HG02588 (cell line): ENCODE data around the gene PAFAH1B1.
"Not testable (repeated sequence)": the region's sequence is repeated elsewhere in the genome, so short reads cannot be mapped to it uniquely, and the experiment has no call there.

Experiments
- ATAC-seq: cut with Tn5 transposase; IDR thresholded peaks from one replicate; pipeline ENCODE4 v1.9.1; 2021; ENCODE audit warnings: mild to moderate bottlenecking, moderate library complexity; ENCODE audit not compliant: unreplicated experiment

The PAFAH1B1 gene

GRCh38 chr17:2687074-2687418 is 93.6 kb downstream of the PAFAH1B1 start:
- ATAC-seq, result no peak

DNA sequence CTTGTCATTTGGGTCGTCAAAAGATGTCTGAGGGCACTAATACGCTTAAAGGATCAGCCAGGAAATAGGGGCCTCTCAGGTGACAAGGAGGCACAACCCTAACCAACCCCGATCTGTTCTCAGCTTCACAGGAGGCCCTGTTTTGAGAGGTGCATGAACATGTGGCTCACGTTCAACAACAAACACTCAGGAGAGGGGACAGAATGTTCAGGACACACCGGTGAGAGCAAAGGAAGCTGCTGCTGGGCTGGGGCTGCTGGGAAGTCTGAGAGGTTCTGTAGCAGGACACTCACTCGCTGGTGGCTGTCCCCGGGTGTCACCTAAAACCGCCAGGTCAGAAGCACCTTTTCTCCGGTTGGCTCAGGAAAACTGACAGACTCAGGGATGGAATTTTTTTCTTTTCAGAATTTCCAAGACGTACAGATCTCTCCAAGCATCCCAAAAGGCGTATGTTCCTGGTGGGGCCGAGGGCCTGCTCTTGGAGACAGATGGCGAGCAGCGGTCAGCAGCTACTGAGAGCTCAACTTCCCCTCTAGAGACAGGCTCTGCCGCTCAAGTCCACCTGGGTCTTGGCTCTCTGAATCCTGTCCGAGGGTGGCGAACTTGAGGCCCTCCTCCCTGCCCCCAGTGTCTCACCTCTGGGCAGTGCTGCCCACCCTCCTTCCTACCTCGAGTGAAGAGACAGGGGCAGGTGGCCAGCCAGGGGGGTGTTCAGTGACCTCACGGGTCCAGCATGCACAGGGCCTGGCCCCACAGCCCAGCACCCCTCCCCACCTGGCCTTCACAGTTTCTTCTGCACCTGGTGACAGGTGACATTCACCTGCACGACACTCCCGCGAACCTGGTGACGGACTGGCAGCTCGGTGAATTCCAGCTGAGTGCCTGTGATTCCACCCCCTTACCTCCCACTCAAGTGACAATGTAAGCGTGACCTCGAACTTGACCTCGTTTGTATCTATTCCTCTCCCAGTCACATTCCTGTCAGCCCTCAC is 95.2 kb downstream of the PAFAH1B1 start:
- ATAC-seq, result no peak

DNA sequence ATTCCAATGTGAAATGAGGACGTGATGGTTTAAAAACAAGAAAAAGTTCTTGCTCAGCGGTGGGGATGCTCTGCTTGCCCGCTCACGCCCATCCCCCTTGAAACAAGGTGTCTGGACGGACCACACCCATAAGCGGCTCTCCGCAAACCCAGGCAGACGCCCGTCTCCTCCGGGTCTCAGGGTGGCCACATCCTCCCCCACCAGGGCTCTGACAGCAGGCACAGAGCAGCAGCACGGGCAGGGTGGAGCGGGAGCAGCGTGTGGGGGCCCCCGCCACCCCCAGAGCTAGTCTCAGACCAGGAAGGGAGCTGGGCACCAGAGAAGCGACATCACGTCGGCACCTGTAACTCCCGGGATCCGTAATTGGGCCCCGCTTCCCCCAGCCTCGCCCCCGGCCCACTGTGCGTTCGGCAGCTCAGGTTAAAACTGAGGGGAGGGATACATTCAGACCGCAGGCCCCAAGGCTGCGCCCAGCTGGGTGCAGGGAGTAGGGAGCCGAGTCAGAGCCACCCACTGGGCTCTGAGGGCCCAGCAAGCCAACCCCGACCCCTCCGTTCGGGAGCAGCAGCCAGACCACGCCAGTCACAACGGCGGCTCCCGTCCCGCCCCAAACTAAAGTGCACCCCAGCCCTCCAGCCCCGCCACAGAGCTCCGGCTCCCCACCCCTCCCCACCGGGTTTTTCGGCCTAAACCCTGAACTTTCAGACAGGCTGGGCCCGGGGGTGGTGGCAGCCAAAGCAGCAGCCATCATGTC is 96.1 kb downstream of the PAFAH1B1 start:
- ATAC-seq, result no peak

DNA sequence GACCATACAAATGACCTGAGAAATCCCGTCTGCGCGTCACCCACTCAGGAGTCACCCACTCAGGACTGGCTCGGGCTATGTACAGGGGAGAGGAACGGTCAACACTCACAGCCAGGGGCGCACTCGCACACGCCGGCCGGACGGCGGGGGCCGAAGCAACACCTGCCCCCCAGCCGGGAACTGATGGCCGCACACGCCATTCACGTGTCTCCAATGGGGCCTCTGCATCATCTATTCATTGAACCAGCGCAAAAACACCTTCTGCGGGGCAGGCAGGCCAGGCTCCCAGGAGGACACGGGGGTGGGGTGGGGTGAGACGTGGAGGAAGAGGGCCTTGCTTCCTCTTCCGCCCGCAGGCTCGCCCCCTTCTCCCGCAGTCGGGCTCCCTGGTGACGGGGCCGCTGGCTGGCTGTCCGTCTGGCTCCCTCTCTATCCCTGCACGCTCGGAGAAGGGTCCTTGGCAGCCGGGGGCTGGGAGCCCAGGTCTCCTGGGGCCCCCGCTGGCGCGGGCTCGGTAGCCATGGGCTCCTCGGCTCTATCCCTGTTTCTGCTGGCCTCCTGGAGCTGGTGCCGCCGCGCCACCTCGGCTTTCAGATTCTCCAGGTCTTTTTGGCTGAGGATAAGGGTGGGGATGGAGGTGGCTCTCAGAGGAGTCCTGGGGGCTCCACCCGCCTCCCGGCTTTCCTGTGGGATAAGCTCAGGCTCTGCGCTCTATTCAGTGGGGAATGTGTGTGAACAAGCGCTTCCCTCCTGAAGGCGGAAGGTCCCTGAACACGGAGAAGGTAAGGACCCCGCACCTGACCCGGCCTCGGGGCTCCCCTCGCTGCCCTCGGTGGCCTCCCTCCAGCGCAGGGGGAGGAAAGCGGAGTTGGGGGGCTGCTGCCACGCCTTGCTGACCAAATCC is 97.0 kb downstream of the PAFAH1B1 start:
- no peak for ATAC-seq

DNA sequence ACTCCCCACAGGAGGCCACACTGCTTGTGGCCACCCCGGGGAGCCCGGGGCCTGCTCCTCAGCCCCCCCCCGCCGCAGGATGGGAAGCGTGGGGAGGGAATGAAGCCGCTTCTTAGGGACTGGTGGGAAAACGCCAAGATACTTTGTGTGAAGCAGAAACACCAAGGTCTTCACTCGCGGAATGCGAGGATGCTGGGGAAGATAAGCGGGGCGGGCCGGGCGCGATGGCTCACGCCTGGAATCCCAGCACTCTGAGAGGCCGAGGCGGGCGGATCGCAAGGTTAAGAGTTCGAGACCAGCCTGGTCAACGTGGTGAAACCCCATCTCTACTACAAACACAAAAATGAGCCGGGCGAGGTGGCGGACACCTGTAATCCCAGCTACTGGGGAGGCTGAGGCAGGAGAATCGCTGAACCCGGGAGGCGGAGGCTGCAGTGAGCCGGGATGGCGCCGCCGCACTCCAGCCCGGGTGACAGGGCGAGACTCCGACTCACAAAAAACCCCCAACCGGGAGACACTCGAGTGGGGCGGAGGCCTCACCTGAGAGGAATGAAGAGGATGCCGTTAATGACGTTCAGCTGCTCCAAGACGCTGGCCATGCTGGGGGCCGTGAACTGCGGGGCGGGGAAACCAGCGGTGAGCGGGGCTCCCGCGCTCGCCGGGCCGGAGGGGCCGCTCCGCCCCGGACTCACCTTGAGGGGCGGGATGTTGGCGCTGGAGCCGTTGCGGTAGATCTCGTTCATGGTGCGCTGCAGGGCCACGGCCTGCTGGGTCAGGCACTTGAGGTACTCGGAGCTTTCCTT is 97.8 kb downstream of the PAFAH1B1 start:
- ATAC-seq, result no peak

DNA sequence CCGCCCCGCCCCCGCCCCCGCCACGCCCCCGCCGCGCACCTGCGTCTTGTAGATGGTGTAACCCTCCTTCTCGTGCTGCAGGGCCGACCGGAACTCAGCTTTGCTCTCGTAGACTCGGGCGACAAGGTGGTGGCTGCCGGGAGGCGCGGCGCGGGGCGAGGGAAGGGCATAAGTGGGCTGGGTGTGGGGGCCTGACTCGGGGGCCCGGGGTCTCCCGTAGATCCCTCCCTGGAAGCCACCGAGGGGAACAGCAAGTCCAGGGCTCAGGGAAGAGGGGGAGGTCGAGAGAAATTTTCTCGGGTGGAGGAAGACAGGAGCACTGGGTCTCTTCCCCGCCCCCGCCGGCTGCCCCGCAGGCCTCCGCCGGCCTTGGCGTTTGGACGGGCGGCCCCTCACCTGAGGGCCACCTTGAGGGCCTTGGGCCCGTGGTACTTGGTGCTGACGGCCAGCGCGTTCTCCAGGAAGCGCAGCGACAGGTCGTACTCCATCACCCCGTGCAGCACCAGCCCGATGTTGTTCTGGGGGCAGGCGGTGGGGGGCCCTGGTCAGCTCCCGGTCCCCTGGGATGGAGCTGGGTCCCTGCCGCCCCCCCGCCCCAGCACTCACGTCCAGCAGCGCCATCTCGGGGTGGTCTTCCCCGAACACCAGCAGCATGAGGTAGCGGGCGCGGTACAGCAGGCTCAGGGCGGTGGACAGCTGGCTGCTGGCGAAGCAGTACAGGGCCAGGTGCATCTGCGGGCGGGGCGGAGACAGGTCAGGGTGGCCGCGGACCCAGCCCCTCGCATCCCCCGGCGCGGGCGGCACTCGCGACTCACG is 98.7 kb downstream of the PAFAH1B1 start:
- no peak for ATAC-seq

GRCh38 chr17:2692781-2693135 is 99.3 kb downstream of the PAFAH1B1 start:
- no peak for ATAC-seq

- ATAC-seq, result no peak
Observed at GRCh38 chr17:2693561-2694380, 100.3 kb downstream of the PAFAH1B1 start.

DNA sequence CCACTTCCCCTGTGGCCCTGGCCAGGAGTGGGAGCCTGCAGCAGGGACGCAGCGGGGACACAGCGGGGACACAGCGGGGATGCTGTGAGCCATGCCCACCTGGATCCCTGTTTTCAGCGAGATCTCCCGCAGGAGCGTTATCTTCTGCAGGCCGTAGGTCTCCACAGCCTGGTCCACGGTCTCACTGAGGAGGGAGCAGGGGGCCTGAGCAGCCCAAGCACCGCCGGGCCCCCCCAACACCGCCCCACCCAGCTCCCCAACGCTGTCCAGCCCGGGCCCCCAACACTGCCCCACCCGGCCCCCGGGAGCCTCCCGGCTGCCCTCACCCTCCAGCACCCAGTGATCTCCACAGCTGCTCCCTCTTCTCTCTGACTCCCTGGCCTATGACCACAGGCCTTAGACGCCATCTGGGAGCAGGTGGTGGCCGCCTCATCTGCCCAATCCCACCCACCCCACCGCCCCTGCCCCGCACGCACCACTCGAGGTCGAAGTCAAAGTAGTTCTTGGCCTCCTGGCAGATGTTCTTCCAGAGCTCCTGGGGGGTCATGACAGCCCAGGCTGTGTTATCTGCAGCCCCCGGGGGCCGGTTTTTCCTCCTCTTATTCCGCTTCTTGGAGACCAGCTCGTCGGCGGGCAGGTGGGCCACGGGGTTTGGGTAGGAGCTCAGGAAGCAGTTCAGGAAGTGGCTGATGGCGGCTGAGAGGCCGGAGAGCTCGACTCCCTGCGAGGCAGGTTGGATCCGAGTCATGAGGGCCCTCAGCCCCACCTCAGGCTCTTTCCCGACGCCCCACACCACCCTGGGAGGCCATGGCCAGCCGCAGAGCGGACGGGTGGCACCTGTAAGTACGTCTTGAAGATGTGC is 101.2 kb downstream of the PAFAH1B1 start:
- no peak for ATAC-seq

DNA sequence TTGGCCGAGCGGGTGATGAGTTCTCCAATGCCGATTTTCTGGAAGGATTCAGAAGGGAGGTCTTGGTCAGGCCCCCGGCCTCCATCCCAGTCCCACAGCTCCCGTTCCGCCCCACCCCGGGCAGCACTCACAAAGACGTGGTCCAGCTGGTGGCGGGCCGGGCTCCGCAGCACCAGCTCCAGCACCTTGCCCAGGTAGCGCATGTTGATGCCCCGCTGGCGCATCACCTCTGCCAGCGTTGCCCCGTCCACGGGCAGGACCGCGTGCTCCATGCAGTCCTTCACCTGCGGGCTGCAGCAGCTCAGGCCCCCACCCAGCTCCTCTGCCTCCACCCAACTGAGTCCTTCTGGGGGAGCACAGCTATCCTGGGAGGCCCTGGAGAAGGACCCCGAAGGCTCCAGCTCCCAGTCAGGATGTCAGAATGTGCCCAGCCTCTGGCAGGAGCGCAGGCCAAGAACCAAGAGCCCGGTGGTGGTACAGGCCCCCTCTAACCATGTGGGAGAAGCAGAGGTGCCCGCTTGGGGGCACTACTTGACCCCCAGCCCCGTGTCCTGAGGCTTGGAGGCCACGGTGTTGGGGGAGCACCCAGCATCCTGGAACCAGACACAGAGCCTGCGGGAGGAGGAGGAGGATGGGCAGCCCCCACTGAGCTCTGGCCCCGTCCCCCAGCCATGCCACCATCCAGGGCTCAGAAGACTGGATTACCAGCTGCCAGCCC is 101.9 kb downstream of the PAFAH1B1 start:
- no peak for ATAC-seq

GRCh38 chr17:2695961-2696760 is 102.7 kb downstream of the PAFAH1B1 start:
- no peak for ATAC-seq

- no peak for ATAC-seq
Observed at GRCh38 chr17:2697611-2698162, 104.2 kb downstream of the PAFAH1B1 start.

GRCh38 chr17:2699216-2699805 is 105.9 kb downstream of the PAFAH1B1 start:
- not testable (repeated sequence) for ATAC-seq

DNA sequence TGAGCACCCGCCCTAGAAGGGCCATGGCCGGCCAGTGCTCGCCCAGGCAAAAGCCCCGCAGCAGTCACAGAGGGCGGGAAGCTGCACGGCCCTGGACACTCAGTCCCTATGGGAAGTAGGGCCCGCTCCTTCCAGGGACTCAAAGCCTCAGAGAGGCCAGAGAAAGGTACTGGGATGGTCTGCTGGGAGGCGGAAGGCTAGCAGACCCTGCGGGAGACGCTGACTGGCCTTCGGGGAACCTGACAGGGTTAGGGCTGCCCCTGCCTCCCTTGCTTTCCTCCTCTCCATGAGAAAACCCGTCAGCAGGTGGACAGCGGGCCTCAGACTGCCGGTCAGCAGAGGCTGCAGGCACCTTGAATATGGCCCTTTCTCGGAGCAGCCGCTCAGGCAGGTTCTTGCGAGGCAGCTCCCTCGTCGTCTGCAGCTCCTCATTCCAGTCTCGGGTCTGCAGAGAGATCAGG is 106.6 kb downstream of the PAFAH1B1 start:
- ATAC-seq, result no peak

- no peak for ATAC-seq
Observed at GRCh38 chr17:2700491-2701141, 107.2 kb downstream of the PAFAH1B1 start.
